Peyer's patch (tissue), 4 donors: ENCODE measurements around the gene BEST3.

Source experiments
- CTCF ChIP-seq, 6 experiments: fragments of 450-650 bp in 4 of 6; fragments of 200-600 bp in 2 of 6; sonication (generic) in 1 of 6; IDR thresholded peaks; one replicate each; pipeline ENCODE4 v1.5.1; 2017 to 2019; ENCODE audit warnings: antibody characterized with exemption in 6 of 6, mild to moderate bottlenecking in 3 of 6, moderate library complexity in 1 of 6
- POLR2A ChIP-seq, 2 donors: fragments of 450-650 bp; IDR thresholded peaks; one replicate each; pipeline ENCODE4 v1.5.1; 2017; ENCODE audit warnings: antibody characterized with exemption in 2 of 2, mild to moderate bottlenecking in 2 of 2, moderate library complexity in 2 of 2

GRCh38 chr12:69688021-69688420 lies 11.1 kb downstream of the BEST3 start:
- no peak for TF ChIP-seq CTCF (IDR thresholded peaks at IDR 0.05)
- no peak for TF ChIP-seq POLR2A (IDR thresholded peaks at IDR 0.05)
